COLO668 (cell line): ENCODE measurements around the gene GSTM1.
A peak's percentile ranks its signal among the peaks of the same experiment; 100 is the strongest.

ENCODE experiments used
- DNase-seq: peaks from one replicate; lab custom pipeline; 2025; ENCODE audit not compliant: unreplicated experiment; lab: John Stamatoyannopoulos, UW

Gene GSTM1

DNA sequence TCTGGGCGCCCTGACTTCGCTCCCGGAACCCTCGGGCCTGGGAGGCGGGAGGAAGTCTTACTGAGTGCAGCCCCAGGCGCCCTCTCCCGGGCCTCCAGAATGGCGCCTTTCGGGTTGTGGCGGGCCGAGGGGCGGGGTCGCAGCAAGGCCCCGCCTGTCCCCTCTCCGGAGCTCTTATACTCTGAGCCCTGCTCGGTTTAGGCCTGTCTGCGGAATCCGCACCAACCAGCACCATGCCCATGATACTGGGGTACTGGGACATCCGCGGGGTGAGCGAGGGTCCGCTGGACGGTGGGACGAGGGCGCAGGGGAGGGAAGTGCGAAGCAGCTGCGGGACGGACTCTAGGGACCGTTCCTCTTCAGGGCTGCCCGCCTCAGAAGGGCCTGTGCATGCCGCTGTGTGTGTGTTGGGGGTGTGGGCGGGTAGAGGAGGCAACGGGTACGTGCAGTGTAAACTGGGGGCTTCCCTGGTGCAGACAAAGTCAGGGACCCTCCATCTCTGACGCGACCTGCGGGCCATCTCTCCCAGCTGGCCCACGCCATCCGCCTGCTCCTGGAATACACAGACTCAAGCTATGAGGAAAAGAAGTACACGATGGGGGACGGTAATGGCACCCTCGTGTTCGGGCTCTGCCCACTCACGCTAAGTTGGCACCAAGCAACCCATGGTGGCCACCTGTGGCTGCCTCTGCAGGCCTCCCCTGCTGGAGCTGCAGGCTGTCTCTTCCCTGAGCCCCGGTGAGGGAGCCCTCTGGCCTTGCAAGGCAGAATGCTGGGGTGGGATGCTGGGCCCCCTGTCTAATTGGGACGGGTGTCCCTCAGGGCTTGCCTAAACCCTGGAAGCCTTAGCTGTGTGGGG, at the start of gene GSTM1:
GSTM1 (plus strand) TSS at position 177 of the 859 bp plus-strand sequence; CDS start at position 234, 57 bp downstream.
- DNase-seq: no peak

DNA sequence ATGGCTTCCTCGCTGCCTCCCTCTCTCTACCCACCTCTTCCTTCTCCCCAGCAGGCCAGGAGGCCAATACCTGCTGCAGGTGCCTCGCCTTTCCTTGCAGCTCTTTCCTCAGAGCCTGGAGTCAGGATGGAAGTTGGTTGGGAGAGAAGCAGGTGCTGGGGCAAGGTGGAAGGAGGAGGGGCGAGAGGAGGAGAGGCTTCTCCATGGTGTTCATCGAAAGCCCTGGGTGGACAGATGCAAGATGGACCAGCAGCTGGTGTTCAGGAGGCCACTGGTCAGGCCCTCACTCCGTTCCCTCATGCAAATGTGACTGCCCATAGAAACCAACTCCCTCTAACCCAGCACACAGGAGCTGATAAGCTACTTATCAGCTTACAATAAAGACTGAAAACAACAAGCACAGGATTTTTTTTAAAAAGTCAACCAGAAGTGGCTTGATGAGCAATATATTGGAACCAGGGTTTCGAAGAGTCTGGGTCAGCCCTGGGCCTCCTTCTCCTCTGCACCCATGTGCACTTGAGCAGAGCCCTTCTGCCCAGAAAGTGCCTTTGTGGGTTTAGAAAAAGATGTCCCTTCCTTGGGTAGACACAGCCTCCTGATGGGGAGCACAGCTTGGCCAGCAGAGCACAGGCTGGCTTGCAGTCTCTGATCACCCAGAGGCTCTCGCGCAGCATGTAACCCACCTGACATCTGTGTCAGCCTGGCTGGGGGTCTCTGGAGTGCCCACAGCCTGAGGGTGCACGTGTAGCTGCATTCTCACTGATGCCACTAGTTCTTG, 48.4 kb upstream of the GSTM1 start:
- no peak for DNase-seq

DNA sequence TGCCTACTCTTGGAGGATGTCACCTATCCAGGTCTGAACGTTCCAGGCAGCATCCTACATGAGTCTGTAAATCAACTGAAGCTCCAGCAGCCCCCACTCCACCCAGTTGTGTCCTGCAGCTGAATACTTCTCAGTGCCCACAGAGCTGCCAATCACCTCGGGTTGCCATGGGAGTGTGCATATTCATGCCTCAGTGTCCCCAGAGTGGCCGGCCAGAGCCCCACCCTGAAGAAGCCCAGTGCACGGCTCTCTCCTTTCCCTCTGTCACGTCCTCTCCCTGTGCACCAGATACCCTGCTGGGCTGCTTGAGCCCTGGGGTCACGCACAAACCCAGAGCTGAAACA, 47.8 kb upstream of the GSTM1 start:
- no peak for DNase-seq

DNA sequence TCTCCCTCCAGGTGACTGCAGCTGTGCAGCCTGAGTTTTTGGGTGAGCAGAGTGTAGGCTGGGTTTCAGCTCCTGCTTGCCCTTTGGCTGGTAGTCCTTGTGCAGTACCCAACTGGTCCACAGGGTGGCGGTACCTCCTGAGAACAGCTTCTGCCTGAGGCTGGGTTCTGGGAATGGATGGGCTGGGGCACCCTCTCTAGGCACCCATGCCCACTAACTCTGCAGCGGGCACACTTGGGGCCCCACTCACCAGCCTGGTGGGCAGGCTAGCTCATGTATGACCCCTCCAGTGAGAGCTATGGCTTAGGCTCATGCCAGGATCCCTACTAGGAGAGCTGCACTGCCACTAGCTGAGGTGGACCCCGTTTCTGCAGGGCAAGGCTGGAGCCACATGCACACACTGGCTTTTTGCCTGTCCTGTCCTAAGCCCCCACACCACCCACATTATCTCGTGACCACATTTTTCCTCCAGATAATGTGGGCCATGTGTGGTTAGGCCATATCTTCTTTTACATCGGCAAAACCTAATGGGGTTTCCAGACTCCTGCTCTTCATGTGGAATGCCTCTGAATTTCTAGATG, 47.2 kb upstream of the GSTM1 start:
- DNase-seq: peak; percentile 82

DNA sequence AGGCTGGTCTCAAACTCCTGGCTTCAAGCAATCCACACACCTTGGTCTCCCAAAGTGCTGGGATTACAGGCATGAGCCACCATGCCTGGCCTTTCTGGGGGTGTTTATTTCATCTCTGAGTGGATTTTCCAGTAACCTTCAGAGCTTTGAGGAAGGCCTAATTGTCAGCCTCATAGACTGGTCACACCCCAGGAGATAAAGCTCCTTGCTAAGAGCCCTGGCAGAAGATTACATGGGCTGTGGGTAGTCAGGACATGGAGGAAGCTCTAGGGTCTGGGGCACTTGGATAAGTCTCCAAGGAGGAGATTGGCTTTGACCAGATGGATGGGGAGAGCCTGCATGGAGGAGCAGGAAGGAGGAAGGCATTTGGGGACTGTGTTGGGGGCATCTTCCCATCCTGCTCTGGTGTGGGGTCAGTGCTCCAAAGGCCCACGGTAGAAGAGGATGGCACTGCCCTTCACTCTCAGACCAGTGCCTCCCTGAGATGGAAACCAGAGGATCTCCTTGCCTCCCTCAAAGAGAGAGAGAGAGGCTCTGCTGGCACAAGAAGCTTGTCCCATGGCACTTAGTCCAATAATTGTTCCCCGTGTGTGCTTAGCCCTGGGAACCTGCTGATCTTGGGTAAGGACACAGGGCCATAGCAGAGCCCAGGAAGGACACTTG, 46.4 kb upstream of the GSTM1 start:
- no peak for DNase-seq

DNA sequence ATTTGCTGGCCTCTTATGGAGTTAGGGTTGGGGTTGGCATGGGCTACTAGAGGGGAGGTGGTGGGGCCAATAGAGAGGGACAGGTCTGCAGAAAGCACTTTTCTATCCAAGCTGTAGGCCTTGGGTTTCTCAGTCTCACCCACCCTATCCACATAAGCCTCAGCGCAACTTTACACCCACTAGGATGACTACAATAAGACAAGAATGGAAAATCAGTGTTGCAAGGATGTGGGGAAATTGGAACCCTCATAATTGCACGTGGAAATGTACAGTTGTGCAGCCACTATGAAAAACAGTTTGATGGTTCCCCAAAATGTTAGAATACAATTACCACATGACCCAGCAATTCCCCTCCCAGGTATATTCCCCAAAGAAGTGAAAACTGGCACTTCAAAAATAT, 45.8 kb upstream of the GSTM1 start:
- DNase-seq: no peak

DNA sequence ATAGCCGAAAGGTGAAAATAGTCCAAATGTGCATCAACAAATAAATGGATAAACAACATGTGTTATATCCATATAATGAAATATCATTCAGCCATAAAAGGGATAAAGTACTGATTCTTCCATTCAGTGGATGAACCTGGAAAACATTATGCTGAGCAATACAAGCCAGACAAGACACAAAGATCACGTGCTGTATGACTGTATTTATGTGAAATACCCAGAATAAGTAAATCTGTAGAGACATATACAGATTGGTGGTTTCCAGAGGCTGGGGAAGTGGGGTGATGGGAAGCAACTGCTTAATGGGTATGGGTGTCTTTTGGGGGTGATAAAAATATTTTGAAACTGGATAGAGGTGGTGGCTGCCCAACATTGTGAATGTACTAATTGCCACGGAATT, 45.0 kb upstream of the GSTM1 start:
- no peak for DNase-seq

DNA sequence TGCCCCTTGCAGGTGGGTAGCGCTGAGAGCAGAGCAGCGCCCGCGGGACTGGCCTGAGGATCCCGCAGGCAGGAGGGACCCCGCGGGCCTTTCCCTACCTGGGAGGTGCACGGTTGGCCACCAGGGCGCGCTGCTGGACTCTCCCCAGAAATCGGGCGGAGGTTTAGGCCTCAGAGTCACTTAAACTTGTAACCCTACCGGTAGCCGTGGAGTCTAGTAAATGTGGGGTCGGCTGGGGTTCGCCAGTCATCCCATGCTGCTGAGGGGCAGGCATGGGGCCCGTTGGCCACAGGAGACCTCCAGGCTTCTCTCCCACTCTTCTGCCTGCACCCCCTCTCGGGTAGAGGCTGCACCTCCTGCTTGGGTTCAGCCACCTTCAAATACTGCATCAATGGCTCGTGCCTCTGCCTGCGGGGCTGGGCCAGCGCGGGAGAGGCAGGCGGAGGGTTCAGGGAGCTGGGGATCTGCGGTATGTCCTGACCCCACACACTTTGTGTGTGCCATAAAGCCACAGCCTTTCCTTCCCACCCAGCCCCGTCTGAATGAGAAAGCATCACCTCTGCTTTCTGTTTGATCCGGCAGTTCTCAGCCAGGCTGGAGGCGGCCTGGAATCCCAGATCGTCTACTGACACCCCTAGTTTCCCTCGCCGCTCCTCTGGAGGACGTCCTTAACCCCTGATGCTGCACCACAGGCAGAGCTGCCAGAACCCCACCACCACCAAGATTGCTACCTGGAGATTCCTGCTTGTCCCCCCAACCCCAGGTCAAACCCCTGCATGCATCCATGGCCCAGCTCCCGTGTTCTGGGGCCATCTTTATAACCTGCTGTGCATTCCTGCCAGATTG, 44.0 kb upstream of the GSTM1 start:
- peak; percentile 84 for DNase-seq

DNA sequence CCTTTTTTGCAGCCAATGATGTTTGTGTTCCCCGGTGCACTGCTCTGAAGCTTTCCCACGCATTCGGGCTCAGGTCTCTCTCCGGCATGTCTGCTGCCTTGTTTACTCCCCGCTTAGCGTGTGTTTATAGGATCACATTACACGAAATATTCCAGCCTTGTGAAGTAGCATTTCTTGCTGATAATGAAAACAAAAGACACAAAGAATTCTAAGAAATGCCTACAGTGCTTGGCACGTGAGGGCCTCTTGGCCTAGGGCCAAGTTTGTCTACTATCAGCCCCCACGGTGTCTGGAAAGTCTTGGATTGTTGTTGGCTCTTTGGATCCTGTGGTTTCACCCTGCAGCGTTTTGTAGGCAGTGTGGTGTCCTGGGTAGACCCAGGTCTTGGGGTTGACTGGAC, 42.9 kb upstream of the GSTM1 start:
- no peak for DNase-seq

DNA sequence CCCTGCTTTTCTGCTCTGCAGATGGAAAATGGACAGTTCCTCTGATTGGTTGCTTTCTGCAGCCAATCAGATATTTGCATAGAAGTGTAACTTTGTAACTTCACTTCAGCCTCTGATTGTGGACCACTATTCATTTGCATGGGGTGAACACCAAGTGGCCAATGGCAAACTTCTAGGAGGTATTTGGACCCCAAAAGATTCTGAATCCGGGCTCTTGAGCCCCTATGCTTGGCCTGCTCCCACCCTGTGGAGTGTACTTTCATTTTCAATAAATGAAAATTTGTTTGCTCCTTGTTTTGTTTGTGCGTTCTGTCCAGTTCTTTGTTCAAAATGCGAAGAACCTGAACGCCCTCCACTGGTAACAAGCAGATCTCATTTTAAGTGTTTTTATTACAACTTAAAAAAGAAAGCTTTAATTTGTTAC, 38.1 kb upstream of the GSTM1 start:
- DNase-seq: no peak

DNA sequence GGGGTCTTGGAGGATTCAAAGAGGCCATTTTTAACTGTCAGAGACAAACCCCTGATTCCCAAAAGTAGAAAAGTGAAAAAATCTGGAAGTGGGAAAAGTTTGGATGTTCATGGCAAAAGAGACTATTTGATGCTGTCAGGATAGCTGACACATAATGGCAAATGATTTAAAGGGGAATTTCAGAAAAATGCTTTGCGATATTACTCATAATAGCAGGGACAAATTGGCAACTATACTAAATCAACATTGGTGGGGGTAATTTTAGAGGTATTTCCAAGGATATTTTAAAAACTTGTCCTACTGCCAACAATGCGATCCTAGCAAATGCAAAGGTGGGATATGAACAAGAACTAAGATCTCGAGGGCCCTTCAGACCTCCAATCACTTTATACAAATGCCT, 37.0 kb upstream of the GSTM1 start:
- no peak for DNase-seq

DNA sequence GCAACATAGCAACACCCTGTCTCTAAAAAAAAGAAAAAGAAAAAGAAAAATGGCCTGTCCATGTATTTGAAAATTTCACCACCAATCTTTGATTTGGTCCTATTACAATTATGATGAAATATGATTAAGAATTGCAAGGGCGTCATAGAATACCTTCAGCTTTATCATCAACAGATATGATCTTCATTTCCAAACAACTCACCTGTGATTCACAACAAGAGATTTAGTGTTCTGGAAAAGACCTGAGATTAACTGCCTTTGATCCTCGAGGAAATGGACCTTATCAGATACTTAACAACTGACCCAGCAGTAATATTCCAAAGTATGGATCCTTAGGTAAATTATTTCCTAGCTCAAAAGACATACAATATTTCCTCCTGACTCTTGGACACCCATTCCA, 35.2 kb upstream of the GSTM1 start:
- no peak for DNase-seq

DNA sequence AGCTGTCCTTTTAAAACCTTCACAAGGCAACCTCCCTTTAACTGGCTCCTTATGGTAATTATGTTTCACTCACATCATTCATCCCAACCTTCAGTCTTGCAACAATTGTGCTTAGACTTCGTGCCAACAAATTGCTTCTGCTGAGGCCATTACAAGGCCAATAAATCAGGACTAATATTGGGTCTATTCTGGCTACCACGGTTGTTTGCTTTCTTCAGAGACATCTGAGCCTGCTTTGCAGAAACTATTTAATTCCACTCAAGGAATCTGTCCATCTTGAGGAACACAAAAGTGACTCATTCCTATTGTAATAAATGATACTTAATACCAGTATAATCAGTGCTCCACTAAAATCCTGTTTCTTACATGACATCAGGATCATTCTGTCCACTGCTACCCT, 34.3 kb upstream of the GSTM1 start:
- DNase-seq: no peak

DNA sequence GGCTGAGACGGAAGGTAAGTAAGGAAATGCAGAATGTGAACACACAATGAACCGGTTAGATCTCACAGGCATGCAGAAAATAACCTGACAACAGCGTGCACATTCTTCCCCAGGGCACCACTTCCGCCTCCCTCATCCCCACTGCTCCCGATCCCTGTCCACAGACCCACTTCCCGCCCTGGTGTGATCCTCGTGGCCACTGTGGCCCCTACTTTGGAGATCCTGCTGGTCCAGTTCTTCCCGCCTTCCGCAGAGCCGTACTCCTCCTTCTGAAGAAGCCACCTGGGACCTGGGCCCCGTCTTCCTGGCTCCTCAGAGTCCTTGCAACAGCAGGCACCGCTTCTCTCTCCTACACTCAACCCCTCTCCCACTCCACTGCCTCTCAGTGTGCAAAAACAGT, 33.1 kb upstream of the GSTM1 start:
- DNase-seq: no peak

DNA sequence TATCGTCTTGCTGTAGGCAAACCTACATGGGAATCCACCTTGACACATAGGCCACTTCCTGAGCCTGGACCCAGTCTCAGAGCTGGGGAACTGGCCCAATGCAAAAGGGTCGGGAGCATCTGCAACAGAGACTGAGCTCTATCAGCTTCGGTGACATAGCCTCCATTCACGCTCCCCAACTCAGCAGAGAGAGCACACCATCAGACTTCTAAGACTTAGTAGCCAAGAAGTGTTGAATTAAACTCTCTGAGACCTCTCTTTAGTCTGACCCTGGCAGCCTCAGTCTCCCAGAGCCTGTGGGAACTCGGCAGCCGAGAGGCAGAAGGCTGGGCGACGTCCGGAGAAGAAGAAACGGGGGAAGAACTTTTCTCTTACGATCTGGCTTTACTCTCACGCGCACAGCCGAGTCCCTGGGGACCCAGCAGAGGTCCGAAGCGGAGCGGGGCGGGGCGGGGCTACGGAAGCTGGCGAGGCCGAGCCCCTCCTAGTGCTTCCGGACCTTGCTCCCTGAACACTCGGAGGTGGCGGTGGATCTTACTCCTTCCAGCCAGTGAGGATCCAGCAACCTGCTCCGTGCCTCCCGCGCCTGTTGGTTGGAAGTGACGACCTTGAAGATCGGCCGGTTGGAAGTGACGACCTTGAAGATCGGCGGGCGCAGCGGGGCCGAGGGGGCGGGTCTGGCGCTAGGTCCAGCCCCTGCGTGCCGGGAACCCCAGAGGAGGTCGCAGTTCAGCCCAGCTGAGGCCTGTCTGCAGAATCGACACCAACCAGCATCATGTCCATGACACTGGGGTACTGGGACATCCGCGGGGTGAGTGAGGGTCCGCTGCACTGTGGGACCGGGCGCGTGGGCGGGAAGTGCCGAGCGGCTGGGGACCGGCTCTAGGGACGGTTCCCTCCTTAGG, 31.8 kb upstream of the GSTM1 start, which contains the start of gene GSTM4:
GSTM4 (plus strand) TSS at position 485 of the 905 bp plus-strand sequence; CDS start at position 776, 291 bp downstream.
- DNase-seq: peak; percentile 72

DNA sequence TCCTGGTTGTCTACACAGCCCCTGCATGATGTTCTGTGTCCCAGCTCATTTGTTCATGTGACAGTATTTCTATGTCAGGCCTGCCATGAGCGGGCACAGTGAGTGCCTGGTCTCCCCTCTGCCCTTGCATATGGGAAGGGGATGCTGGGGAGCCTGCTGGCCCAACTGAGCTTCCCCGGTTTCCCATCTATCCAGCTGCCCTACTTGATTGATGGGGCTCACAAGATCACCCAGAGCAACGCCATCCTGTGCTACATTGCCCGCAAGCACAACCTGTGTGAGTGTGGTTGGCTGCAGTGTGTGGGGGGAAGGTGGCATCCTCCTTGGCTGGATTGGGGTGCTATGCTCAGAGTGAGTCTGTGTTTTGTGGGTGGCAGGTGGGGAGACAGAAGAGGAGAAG, 30.2 kb upstream of the GSTM1 start:
- DNase-seq: no peak

DNA sequence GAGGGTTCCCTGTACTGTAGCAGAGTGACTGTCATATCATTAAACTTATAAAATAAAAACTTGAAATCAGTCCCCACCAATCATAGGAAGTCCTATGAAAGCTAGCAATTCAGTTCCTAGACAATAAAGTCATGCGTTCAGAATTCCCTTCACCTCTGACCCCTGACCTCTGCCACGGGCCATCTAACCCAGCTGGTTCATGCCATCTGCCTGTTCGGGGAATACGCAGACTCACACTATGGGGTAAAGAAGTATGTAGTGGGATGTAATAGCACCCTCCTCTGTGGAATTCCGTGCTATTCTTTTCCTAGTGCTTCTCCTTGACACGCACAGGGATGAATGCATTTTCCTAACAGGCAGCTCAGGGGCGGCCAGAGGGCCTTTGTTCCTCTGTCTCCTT, 29.6 kb upstream of the GSTM1 start:
- no peak for DNase-seq

DNA sequence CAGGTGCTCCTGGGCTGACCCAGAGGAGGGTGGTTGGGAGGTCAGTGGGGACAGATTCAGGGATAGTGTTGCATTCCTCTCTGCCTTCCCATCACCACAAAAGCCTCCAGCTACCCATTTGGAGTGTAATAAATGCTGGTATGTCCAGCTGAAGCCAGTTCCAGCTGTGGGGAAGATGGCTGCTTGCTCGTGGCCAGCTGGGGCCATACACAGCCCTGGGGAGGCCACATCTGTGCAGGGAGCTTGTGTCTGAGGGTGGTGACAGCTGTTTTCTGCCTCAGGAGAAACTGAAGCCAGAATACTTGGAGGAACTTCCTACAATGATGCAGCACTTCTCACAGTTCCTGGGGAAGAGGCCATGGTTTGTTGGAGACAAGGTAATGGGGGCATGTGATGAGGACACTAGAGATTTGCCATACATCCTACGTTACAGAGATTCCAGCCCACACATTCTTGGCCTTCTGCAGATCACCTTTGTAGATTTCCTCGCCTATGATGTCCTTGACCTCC, 29.0 kb upstream of the GSTM1 start:
- DNase-seq: no peak

DNA sequence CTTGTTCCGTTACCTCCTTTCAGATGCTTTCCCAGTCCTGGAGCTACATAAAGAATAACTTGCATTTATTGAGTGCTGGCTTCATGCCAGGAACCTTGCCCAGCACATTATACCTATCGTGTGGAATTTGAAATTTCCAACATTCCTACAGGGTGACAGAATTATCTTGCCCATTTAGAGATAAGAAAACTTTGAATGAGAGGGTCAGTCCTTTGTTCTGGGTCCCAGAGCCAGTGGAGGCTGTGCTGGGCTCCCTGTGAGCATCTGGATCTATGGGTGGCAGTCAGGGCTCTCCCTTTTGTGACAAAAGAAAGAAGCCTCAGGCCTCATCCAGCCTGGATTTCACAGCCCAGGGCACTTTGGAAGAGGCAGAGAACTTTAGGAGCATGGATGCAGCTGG, 28.5 kb upstream of the GSTM1 start:
- DNase-seq: no peak
